GM18511 (cell line): ENCODE results near the gene FAM20C.

Source experiments
- ATAC-seq: cut with Tn5 transposase; IDR thresholded peaks from one replicate; pipeline ENCODE4 v1.9.1; 2021; ENCODE audit warnings: mild to moderate bottlenecking, moderate library complexity; ENCODE audit not compliant: unreplicated experiment

FAM20C gene

DNA sequence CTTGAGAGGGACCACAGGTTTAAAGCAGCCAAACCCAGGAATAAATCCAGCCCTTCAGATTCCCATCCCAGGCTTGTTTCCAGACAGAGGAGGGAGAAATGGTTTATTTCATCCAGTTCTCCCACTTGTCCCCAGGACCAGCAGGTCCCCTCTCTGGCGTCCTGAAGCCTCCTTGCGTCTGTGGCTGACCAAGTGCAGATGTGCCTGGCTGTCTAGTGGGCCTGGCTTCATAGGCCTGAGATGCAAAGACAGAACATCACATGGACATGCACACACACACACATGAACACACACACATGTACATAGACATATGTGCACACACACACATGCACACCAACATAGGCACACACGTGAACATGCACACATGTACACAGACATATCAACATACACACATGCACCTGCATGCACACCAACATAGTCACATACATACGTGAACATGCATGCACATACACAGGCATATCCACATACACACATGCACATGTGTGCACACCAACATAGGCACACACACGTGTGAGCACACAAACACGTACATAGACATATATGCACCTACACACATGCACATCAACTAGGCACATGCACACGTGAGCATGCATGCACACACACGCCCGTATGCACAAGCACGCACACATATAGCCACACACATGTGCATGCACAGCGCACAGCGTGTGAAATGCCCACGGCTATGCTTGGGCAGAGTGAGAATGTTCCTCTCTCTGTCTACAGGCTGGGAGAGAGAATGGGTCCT lies 108.3 kb downstream of the FAM20C start:
- no peak for ATAC-seq

DNA sequence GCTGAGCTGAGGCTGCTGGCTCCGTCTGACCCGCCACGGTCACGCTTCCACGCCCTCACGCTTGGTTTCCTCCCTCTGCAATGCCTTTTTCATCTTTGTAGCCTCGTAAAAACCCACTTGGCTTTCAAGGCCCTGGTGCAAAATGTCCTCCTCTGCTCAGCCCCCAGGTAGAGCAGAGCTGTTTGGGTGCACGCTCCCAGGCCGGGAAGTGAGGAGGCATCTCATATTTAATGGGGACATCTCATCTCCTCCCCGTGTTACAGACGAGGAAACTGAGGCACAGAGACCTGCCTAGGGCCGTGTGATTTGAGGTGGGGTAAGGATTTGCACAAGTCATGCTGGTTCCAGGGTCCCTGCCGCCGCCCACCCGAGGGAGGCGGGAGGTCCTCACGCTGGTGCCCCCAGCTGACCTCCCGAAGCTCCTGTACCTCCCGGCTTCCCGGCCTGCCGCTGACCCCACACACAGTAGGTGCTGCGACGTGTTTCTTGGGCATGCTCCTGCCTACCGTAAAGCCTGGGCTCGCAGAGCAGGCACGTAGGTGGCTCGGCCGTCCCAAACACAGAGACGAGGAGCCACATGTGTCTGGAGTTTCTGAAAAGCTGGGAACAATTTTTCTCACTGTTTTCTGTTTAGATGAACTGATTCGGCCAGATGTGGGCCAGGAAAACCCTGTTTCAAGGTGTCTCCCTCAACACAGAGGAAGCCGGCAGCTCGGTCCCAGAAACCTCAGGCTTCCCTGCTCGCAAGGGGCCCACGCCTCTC lies 109.1 kb downstream of the FAM20C start:
- ATAC-seq: no peak

DNA sequence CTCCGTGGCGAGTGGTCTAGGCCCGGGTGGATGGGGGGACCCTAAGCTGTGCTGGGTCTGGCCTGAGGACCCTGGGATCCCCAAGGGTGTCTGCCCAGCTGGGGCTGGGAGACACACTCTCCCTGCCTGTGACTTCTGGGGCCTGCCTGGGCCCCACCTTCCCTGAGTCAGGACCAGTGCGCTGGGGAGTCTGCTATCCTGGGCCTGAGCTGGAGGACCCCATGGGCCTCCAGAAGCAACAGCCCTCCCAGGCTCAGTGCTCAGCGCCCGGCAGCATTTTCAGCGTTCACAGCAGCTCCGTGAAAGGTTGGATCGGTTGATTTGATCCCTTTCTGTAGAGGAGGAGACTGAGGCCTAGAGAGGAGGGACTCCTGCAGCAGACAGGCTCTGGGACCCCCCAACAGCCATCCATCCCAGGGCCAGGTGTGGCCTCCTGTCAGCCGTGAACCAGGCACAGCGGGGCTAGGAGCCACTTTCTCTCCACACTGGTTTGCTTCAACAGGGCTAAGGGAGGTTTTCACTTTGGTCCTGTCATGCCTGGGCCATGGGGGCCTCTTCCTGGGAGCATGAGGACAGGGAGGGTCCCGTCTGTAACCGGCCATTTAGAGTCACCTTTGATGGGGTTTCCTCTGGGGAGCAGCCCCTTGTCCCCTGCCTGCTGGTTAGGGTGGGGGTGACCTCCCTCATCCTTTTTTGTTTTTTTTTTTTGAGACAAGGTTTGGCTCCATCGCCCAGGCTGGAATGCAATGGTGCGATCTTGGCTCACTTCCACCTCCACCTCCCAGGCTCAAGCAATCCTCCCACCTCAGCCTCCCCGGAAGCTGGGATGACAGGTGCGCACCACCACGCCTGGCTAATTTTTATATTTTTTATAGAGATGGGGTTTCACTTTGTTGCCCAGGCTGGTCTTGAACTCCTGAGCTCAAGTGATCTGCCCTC lies 110.0 kb downstream of the FAM20C start:
- ATAC-seq: no peak

- no peak for ATAC-seq
Measured at GRCh38 chr7:303425-303824, 111.1 kb downstream of the FAM20C start.

DNA sequence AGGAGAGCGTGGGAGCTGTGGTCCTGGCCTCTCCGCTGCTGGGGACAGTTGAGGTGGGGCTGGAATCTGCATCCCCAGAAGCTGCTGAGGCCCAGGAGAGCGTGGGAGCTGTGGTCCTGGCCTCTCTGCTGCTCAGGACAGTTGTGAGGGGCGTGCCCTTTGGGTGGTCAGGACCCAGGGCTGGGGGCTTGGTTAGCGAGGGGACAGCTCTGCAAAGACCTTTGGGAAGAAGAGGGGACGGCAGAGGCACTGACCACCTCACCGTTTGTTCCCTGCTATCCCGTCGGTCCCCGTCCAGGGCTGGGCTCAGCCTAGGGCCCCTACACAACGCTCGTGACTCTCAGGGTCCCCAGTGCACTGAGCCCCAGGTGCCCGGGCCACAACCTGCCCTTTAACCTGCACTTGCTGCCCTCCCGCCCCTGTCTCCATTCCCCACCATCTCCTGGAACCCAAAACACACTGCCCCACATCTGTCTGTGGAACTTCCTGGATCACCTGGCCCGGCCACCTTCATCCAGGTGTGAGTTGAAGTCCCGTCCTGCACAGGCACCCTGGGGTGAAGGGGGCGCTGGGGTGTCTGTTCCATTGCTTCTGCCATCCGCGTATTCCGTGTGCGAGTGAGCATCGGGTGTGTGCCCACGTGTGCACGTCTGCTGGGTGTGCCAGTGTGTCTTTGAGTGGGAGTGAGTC lies 111.7 kb downstream of the FAM20C start:
- ATAC-seq: no peak

- ATAC-seq: no peak
Measured at GRCh38 chr7:304574-305409, 112.4 kb downstream of the FAM20C start.

DNA sequence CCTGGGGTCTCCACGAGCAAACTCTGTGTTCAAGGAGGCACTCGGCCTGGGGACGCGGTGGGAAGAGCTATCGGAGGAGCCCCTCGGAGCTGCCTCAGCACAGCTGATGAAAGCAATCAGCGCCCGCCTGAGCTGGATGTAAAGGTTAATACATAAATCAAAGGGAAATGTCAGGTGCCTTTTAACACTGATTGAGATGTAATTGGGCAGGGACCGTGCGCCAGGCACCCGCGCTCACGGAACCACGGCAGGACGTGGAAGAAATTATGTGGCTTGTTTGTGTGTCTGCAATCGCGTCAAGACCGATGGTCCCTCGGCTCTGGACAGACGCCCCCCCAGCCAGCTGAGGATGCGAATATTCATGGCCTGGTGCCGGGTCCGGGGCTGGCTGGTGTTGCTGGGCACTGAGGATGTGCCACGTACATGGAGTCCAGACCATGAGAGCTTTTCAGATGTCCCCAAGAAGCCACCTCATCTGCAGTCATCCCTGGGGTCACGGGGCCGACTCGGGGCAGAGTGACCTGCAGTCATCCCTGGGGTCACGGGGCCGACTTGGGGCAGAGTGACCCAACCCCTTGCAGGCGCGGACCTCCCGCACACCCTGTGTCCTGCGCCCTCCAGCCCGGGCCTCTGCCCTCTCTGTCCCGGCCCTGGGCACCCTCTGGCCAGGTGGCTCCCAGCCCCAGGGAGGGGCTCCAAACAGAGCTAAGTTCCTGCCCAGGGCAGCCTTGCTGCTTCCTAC lies 113.2 kb downstream of the FAM20C start:
- no peak for ATAC-seq

- ATAC-seq: no peak
Measured at GRCh38 chr7:307970-308369, 115.6 kb downstream of the FAM20C start.

GRCh38 chr7:309586-310228 lies 117.3 kb downstream of the FAM20C start:
- ATAC-seq: no peak
